ENCODE data around the gene FURIN. TPM values are rescaled to one million over a fixed set of nuclear protein-coding genes. Genes with fewer than 3 reads are reported as not detected.

FURIN gene
- total and polyA plus RNA-seq, 2 of the 8 experiments (the other 6 are each of a cell fraction or from before 2014, with no cell fraction given): 15.8 to 32.1 TPM

- no peak overlapping the region for H2BK20ac ChIP-seq (ENCODE audit: low read length)
- H3K36me3 ChIP-seq (ENCODE audit: control insufficient read depth in 2 of 4, insufficient read depth in 4 of 4, low read length in 3 of 4): no peaks in the 10 kb centered on the region
- no peak overlapping the region for H2BK12ac ChIP-seq (ENCODE audit: low read depth, low read length)
- H3K56ac ChIP-seq (replicated peaks; ENCODE audit: insufficient read length, low read depth, low read length): no peak overlapping the region
- no peak overlapping the region for H2BK5ac ChIP-seq (ENCODE audit: low read depth, low read length)
- no peak overlapping the region for H3K23ac ChIP-seq (ENCODE audit: insufficient read length)
- no peak overlapping the region for H4K5ac ChIP-seq (ENCODE audit: insufficient read length, low read depth, low read length)
- H2BK120ac ChIP-seq (replicated peaks; ENCODE audit: low read depth, low read length): no peak overlapping the region
- no peak overlapping the region for H3K4ac ChIP-seq (replicated peaks; ENCODE audit: insufficient read length, low read depth, low read length)
- peak overlapping the region; percentile 5; the same call in 1 of the 2 replicates for H4K8ac ChIP-seq (ENCODE audit: extremely low read depth, insufficient read depth, low read length)
- H2BK15ac ChIP-seq (ENCODE audit: low read length): no peak overlapping the region
- no peak overlapping the region for H3K27ac ChIP-seq (ENCODE audit: low read depth, low read length)
- no peak for FAIRE-seq
- no peaks in the 10 kb centered on the region for H3K9me3 ChIP-seq (ENCODE audit: insufficient read depth in 2 of 2, low read depth in 1 of 2, low read length in 1 of 2)
- POLR2A ChIA-PET (ENCODE audit: partially characterized antibody): interaction anchor here (0.8 to 5.0 kb wide), 8 partner anchors 10 to 261 kb away, joined by 3 to 24 read pairs (median 3); partner anchors contain the start of genes BLM and MAN2A2
- H2AFZ ChIP-seq (ENCODE audit: low read length): no peak overlapping the region
- H3K4me1 ChIP-seq (replicated peaks in 1 of 4; ENCODE audit: control insufficient read depth in 3 of 4, insufficient read depth in 4 of 4, low read length in 3 of 4): peaks cover 0 to 10% (median 5%) of the 10 kb centered on the region in 4 experiments; a peak in 6 of 7 replicates
- peak overlapping the region; percentile 47 to 93; a peak in 3 of 4 replicates for H3K4me2 ChIP-seq (ENCODE audit: insufficient read depth in 1 of 2, low read depth in 2 of 2, low read length in 2 of 2)
- no peak overlapping the region for H3K18ac ChIP-seq (ENCODE audit: extremely low read depth, low read length)
- no peaks in the 10 kb centered on the region for H3K79me2 ChIP-seq (ENCODE audit: control insufficient read depth in 1 of 2, insufficient read depth in 2 of 2, low read length in 2 of 2)
- CTCF ChIA-PET (ENCODE audit: partially characterized antibody): interaction anchor here (0.6 to 20.7 kb wide), 37 partner anchors 9 to 922 kb away, joined by 3 to 306 read pairs (median 6); partner anchors contain the start of genes FES, FURIN, MAN2A2 and RCCD1
- no peak overlapping the region for H4K91ac ChIP-seq (replicated peaks; ENCODE audit: insufficient read length, low read length)
- H4K20me1 ChIP-seq (replicated peaks in 1 of 2; ENCODE audit: control insufficient read depth in 1 of 2, insufficient read depth in 2 of 2, low read length in 2 of 2): no peaks in the 10 kb centered on the region
- DNase-seq (ENCODE audit: low read depth in 1 of 2, low spot score in 2 of 2): no peak
- H3K23me2 ChIP-seq (ENCODE audit: low read depth, low read length): peaks cover 11% of the 10 kb centered on the region; the same call in 1 of the 2 replicates
- no peaks in the 10 kb centered on the region; the same call in 1 of the 2 replicates for H3K79me1 ChIP-seq (ENCODE audit: low read depth, low read length)
- 0 out of 7 replicates have a peak, but pooled peaks cover 0 to 4% (median 0%) of the 10 kb centered on the region in 4 experiments for H3K27me3 ChIP-seq (replicated peaks in 1 of 4; ENCODE audit: control insufficient read depth in 3 of 4, extremely low read depth in 1 of 4, insufficient read depth in 3 of 4, low read length in 3 of 4)
- no peak overlapping the region for H3K14ac ChIP-seq (ENCODE audit: insufficient read length)
- H3K9ac ChIP-seq (replicated peaks in 1 of 4; ENCODE audit: extremely low read depth in 1 of 4, low read depth in 3 of 4, low read length in 3 of 4): no peak overlapping the region
- WGBS, 2 experiments (ENCODE audit: extremely low coverage in 1 of 2, insufficient coverage in 1 of 2, insufficient read length in 1 of 2, insufficient replicate concordance in 2 of 2, low coverage in 1 of 2, low lambda C conversion rate in 2 of 2, missing lambda C conversion rate in 1 of 2): 92% methylated on average over 15 of the region's 15 CpGs; no CpG with 5 or more reads in 1 of the 2 experiments
- peak overlapping the region in 1 of 4 experiments; percentile 82; a peak in 1 of 8 replicates for H3K4me3 ChIP-seq (ENCODE audit: extremely low read depth in 1 of 4, insufficient read depth in 2 of 4, low read depth in 3 of 4, low read length in 4 of 4)
- H2AK5ac ChIP-seq (ENCODE audit: low read depth, low read length): no peak overlapping the region
- TF ChIP-seq RAD21 (IDR thresholded peaks at IDR 0.05 in 1 of 2, conservative IDR thresholded peaks at IDR 0.05 in 1 of 2; ENCODE audit: low read depth in 2 of 2, low read length in 2 of 2) (no peak), EGR1 (IDR thresholded peaks at IDR 0.05; ENCODE audit: borderline replicate concordance, low read depth, low read length) (no peak), CTBP2 (IDR thresholded peaks at IDR 0.05; ENCODE audit: borderline replicate concordance, insufficient read depth, insufficient read length, low read length) (no peak), CHD2 (IDR thresholded peaks at IDR 0.05; ENCODE audit: low read length) (no peak), CBX5 (IDR thresholded peaks at IDR 0.05; ENCODE audit: low read depth, low read length) (no peak), SIN3A (conservative IDR thresholded peaks at IDR 0.05 in 1 of 2, IDR thresholded peaks at IDR 0.05 in 1 of 2; ENCODE audit: low read depth in 1 of 2, low read length in 2 of 2) (no peak), RXRA (IDR thresholded peaks at IDR 0.05; ENCODE audit: insufficient read depth, low read depth, low read length) (no peak), SUZ12 (IDR thresholded peaks at IDR 0.05; ENCODE audit: low read length) (no peak), HDAC2 (IDR thresholded peaks at IDR 0.05; ENCODE audit: borderline replicate concordance in 1 of 2, low read depth in 2 of 2, low read length in 2 of 2) (no peak), EZH2 (IDR thresholded peaks at IDR 0.05; ENCODE audit: low read depth, low read length, severe bottlenecking) (no peak)
Observed at GRCh38 chr15:90930861-90931574, 62.6 kb downstream of the FURIN start.

All from H1 (cell line).